ENCODE measurements around the gene LPAR6.

LPAR6 gene

GRCh38 chr13:48377857-48378256 is 35.1 kb downstream of the LPAR6 start:
- Mint-ChIP-seq H3K36me3 (ENCODE audit: low read depth) (peaks cover 51% of the 10 kb centered on the region), H3K9me3 (peaks cover 6% of the 10 kb centered on the region), H3K27me3 (ENCODE audit: low read depth) (no peaks in the 10 kb centered on the region), H3K27ac (no peak overlapping the region), H3K4me1 (ENCODE audit: low read depth) (no peaks in the 10 kb centered on the region), H3K4me3 (no peak overlapping the region)
- DNase-seq (ENCODE audit: low spot score): no peak

- Mint-ChIP-seq H3K27ac (no peak overlapping the region), H3K4me3 (no peak overlapping the region), H3K36me3 (ENCODE audit: low read depth) (peaks cover 40% of the 10 kb centered on the region), H3K27me3 (ENCODE audit: low read depth) (no peaks in the 10 kb centered on the region), H3K4me1 (ENCODE audit: low read depth) (no peaks in the 10 kb centered on the region), H3K9me3 (peaks cover 6% of the 10 kb centered on the region)
- DNase-seq (ENCODE audit: low spot score): no peak
Measured at GRCh38 chr13:48370815-48371214, 42.1 kb downstream of the LPAR6 start.

GRCh38 chr13:48369988-48370387 is 42.9 kb downstream of the LPAR6 start:
- no peak for DNase-seq (ENCODE audit: low spot score)
- no peaks in the 10 kb centered on the region for H3K4me1 Mint-ChIP-seq (ENCODE audit: low read depth)
- no peak overlapping the region for H3K4me3 Mint-ChIP-seq
- H3K27ac Mint-ChIP-seq: no peak overlapping the region
- H3K9me3 Mint-ChIP-seq: peaks cover 4% of the 10 kb centered on the region
- H3K27me3 Mint-ChIP-seq (ENCODE audit: low read depth): no peaks in the 10 kb centered on the region
- H3K36me3 Mint-ChIP-seq (ENCODE audit: low read depth): peaks cover 41% of the 10 kb centered on the region

All from T-helper 2 cell treated with Interferon-gamma antibody and Interleukin-4, amounts not matched to agents 5 μg/mL and 100 μg/mL, for 36 hours (primary cell).